RWPE2 (cell line): ENCODE measurements around the gene TTR.

ENCODE experiments used
- ATAC-seq: fragments of 200-7000 bp; cut with Tn5 transposase; 3 replicates; pipeline ENCODE4 v1.9.1; 2021; ENCODE audit warnings: low read depth
- DNase-seq: peaks from one replicate; pipeline ENCODE4 v3.0.0-alpha.2; 2020; ENCODE audit warnings: low spot score
- H3K27ac ChIP-seq: fragments of 450-650 bp; 2 replicates; pipeline ENCODE4 v1.5.1; 2017; ENCODE audit warnings: mild to moderate bottlenecking; ENCODE audit not compliant: poor library complexity, severe bottlenecking
- H3K27me3 ChIP-seq: fragments of 250-450 bp; sonication (Bioruptor Pico); 2 replicates; pipeline ENCODE4 v1.5.1; 2021; ENCODE audit warnings: mild to moderate bottlenecking, moderate library complexity; ENCODE audit not compliant: insufficient read depth, poor library complexity, severe bottlenecking
- H3K36me3 ChIP-seq: fragments of 250-450 bp; sonication (Bioruptor Pico); 2 replicates; pipeline ENCODE4 v1.5.1; 2020; ENCODE audit warnings: low read depth, mild to moderate bottlenecking, moderate library complexity
- H3K4me1 ChIP-seq: fragments of 250-450 bp; sonication (Bioruptor Pico); 2 replicates; pipeline ENCODE4 v1.5.1; 2021; ENCODE audit warnings: mild to moderate bottlenecking, moderate library complexity; ENCODE audit not compliant: insufficient read depth, poor library complexity, severe bottlenecking
- H3K4me3 ChIP-seq: fragments of 250-450 bp; sonication (Bioruptor Pico); 2 replicates; pipeline ENCODE4 v1.5.1; 2021; ENCODE audit warnings: mild to moderate bottlenecking, moderate library complexity; ENCODE audit not compliant: severe bottlenecking
- H3K9me3 ChIP-seq: fragments of 250-450 bp; sonication (Bioruptor Pico); 2 replicates; pipeline ENCODE4 v1.5.1; 2021; ENCODE audit warnings: mild to moderate bottlenecking, moderate library complexity; ENCODE audit not compliant: severe bottlenecking
- CTCF ChIP-seq: fragments of 450-650 bp; IDR thresholded peaks from one replicate; pipeline ENCODE4 v1.5.1; 2017; ENCODE audit warnings: mild to moderate bottlenecking, moderate library complexity; ENCODE audit not compliant: poor library complexity, severe bottlenecking

TTR gene

GRCh38 chr18:31591113-31591512 is 564 bp upstream of the TTR start:
- no peak overlapping the region for H3K4me3 ChIP-seq
- no peak for TF ChIP-seq CTCF
- no peaks in the 10 kb centered on the region for H3K36me3 ChIP-seq
- no peak overlapping the region for H3K27ac ChIP-seq
- DNase-seq: no peak
- no peaks in the 10 kb centered on the region for H3K27me3 ChIP-seq
- ATAC-seq: no peak
- H3K9me3 ChIP-seq: no peaks in the 10 kb centered on the region
- no peaks in the 10 kb centered on the region for H3K4me1 ChIP-seq

GRCh38 chr18:31592506-31593157 is 955 bp downstream of the TTR start:
- no peak for TF ChIP-seq CTCF

GRCh38 chr18:31595121-31595771 is 3.6 kb downstream of the TTR start:
- Histone ChIP-seq H3K36me3 (no peaks in the 10 kb centered on the region), H3K9me3 (no peaks in the 10 kb centered on the region), H3K4me3 (no peak overlapping the region), H3K27me3 (no peaks in the 10 kb centered on the region), H3K27ac (no peak overlapping the region), H3K4me1 (no peaks in the 10 kb centered on the region)
- ATAC-seq (no peak), DNase-seq (no peak)
- no peak for TF ChIP-seq CTCF

More at GRCh38 chr18:31592506-31593157, 955 bp downstream of the TTR start:
- no peak for ATAC-seq
- DNase-seq: no peak
- H3K27ac ChIP-seq: no peak overlapping the region
- H3K9me3 ChIP-seq: no peaks in the 10 kb centered on the region
- no peaks in the 10 kb centered on the region for H3K4me1 ChIP-seq
- H3K36me3 ChIP-seq: no peaks in the 10 kb centered on the region
- no peaks in the 10 kb centered on the region for H3K27me3 ChIP-seq
- no peak overlapping the region for H3K4me3 ChIP-seq

- Histone ChIP-seq H3K4me1 (no peaks in the 10 kb centered on the region), H3K27me3 (no peaks in the 10 kb centered on the region), H3K9me3 (no peaks in the 10 kb centered on the region), H3K36me3 (no peaks in the 10 kb centered on the region), H3K27ac (no peak overlapping the region), H3K4me3 (no peak overlapping the region)
- no peak for TF ChIP-seq CTCF
- no peak for ATAC-seq
- DNase-seq: no peak
Measured at GRCh38 chr18:31596081-31596872, 4.6 kb downstream of the TTR start.
